HS-5 (cell line): ENCODE data around the gene PEX5.
"Not testable (repeated sequence)": the region's sequence is repeated elsewhere in the genome, so short reads cannot be mapped to it uniquely, and the experiment has no call there.

Source experiments
- DNase-seq: peaks from one replicate; pipeline ENCODE4 v3.0.0-alpha.2; 2012; ENCODE audit warnings: low read depth

The PEX5 gene

GRCh38 chr12:7213745-7214144, 24.3 kb downstream of the PEX5 start:
- DNase-seq: not testable (repeated sequence)

- DNase-seq: no peak
Measured at GRCh38 chr12:7217475-7218069, 28.1 kb downstream of the PEX5 start.

- peak; percentile 43 for DNase-seq
Measured at GRCh38 chr12:7219599-7220243, 30.2 kb downstream of the PEX5 start.

- DNase-seq: no peak
Measured at GRCh38 chr12:7221486-7221885, 32.0 kb downstream of the PEX5 start.

GRCh38 chr12:7229741-7230140, 40.3 kb downstream of the PEX5 start:
- no peak for DNase-seq

- DNase-seq: peak; percentile 81
Measured at GRCh38 chr12:7241404-7242005, 52.0 kb downstream of the PEX5 start.

- DNase-seq: no peak
Measured at GRCh38 chr12:7242176-7243101, 53.0 kb downstream of the PEX5 start.

- DNase-seq: not testable (repeated sequence)
Measured at GRCh38 chr12:7251328-7251996, 62.0 kb downstream of the PEX5 start.

GRCh38 chr12:7259060-7259459, 69.6 kb downstream of the PEX5 start:
- no peak for DNase-seq
